PC-9 (cell line): ENCODE data around the gene BRSK2.

Experiments
- CTCF ChIP-seq: fragments of 200-600 bp; sonication (generic); conservative IDR thresholded peaks from 2 replicates; pipeline ENCODE4 v1.6.1; 2017; ENCODE audit warnings: mixed run types, antibody characterized with exemption, mild to moderate bottlenecking, moderate library complexity
- EZH2 ChIP-seq: fragments of 200-600 bp; sonication (generic); IDR thresholded peaks from 2 replicates; pipeline ENCODE4 v1.8.0; 2017; ENCODE audit warnings: antibody characterized with exemption, low read depth

GRCh38 chr11:1450949-1451710, 61.4 kb downstream of the BRSK2 start:
- TF ChIP-seq EZH2 (no peak), CTCF (no peak)
